Measurements from ENCODE around the gene MAP3K9. TPM values are rescaled to one million over a fixed set of nuclear protein-coding genes. Genes with fewer than 3 reads are reported as not detected.

The MAP3K9 gene
- total RNA-seq, 2 experiments from 2014 or later = 5.6 to 6.9 TPM

DNA sequence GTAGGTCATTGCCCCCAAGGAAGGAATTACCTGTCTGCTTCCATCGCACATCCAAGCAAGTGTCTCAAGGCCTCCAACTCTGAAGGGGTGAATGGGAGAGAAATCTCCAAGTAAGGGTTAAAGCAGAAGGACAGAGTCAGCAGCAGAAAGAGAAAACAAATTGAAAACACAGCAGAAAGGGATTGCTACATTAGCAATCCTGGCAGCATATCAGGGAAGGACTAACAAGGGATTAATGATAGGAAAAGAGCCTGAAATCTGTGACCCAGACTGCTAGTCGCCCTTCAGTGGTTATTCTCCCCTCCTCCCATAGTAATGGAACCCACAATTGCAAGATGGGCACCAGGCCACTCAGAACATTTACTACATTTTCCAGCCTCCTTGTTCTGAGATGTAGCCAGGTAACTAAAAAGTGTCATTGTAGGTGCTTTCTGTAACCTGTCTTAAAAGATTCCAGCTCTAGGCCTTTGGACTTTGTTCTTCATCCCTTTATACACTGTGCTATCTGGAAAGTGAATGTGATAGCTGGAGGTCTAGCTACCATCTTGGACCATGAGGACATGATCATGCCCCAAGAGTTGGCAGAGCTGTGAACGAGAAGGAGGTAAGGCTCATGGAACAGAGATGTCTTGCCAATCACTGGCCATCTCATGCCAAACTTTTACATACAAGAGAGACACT is 36.0 kb downstream of the MAP3K9 start:
- no peak for DNase-seq
- no peaks in the 10 kb centered on the region for H3K4me1 Mint-ChIP-seq (ENCODE audit: low read depth)
- H3K36me3 Mint-ChIP-seq (ENCODE audit: low read depth) = peaks cover 1% of the 10 kb centered on the region
- CTCF ChIA-PET = no interaction called here
- no peak overlapping the region for H3K27ac Mint-ChIP-seq
- no peaks in the 10 kb centered on the region for H3K27me3 Mint-ChIP-seq (ENCODE audit: low read depth)
- no peaks in the 10 kb centered on the region for H3K9me3 Mint-ChIP-seq
- no peak overlapping the region for H3K4me3 Mint-ChIP-seq
- intact Hi-C loops (cut with micrococcal nuclease) = no loop called here

DNA sequence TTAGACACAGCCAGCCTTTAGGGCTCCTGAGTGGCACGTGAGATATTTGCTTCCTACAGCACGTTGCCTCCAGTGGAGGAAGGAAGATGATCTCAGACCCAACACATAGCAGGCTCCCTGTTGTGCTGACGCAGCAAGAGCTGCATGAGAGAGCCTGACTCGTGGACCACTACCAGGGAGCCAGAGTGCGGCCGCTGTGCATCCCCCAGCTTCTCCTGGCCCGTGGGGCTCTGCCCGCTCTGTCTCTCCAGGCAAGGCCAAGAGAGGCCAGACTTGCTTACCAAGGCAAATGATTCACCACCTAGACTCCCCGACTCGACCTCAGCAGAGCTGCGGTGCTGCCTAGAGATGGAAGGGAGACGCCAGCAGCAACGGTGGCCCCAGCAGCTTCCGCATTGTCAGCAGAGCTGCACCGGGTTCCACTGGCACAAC is 37.5 kb downstream of the MAP3K9 start:
- CTCF ChIA-PET = interaction anchor here (1.1 kb wide), 1 partner anchor 12 kb away, joined by 3 read pairs; no protein-coding TSS in a partner anchor
- no peak overlapping the region for H3K4me3 Mint-ChIP-seq
- no peak for DNase-seq
- no peaks in the 10 kb centered on the region for H3K4me1 Mint-ChIP-seq (ENCODE audit: low read depth)
- H3K36me3 Mint-ChIP-seq (ENCODE audit: low read depth) = no peaks in the 10 kb centered on the region
- intact Hi-C loops (cut with micrococcal nuclease) = no loop called here
- no peak overlapping the region for H3K27ac Mint-ChIP-seq
- H3K9me3 Mint-ChIP-seq = no peaks in the 10 kb centered on the region
- H3K27me3 Mint-ChIP-seq (ENCODE audit: low read depth) = no peaks in the 10 kb centered on the region

DNA sequence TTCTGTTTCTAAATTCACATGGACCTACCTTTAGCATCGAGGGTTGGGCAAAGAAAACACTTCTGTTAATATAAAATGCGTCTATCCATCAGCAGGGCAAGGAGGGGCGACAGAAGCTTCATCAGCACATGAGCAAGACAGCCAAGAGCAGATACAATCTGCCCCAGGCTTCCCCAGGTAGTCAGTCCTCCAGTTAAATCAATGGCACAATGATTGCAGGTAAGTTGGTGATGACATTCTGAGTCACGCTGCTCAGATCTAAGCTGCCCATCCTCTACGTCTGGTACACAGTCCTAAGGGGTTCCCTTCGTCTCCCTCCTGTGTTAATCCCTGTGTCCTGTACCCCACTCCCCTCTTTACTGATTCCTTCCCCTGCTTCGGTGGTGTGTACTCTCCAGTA is 38.8 kb downstream of the MAP3K9 start:
- DNase-seq = no peak
- Mint-ChIP-seq H3K4me3 (no peak overlapping the region), H3K9me3 (no peaks in the 10 kb centered on the region), H3K36me3 (ENCODE audit: low read depth) (no peaks in the 10 kb centered on the region), H3K27me3 (ENCODE audit: low read depth) (no peaks in the 10 kb centered on the region), H3K27ac (no peak overlapping the region), H3K4me1 (ENCODE audit: low read depth) (no peaks in the 10 kb centered on the region)
- intact Hi-C loops (cut with micrococcal nuclease) = no loop called here
- CTCF ChIA-PET = no interaction called here

DNA sequence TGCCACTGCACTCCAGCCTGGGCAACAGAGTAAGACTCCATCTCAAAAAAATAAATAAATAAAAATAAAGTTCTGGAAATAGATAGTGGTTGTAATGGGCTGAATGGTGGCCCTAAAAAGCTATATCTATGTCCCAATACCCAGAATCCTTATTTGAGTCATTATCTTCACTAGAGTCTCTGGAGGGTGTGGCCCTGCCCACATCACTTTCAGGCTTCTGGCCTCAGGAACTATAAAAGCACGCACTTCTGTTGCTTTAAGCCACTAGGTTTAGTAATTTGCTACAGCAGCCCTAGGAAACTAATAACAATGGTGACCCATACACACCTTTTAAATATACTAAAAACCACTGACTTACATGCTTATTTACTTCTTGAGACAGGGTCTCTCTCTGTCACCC is 49.9 kb downstream of the MAP3K9 start:
- no peak overlapping the region for H3K27ac Mint-ChIP-seq
- H3K4me1 Mint-ChIP-seq (ENCODE audit: low read depth) = no peaks in the 10 kb centered on the region
- CTCF ChIA-PET = interaction anchor here (0.7 to 0.8 kb wide), 2 partner anchors 13 to 169 kb away, joined by 3 to 4 read pairs; no protein-coding TSS in a partner anchor
- H3K27me3 Mint-ChIP-seq (ENCODE audit: low read depth) = no peaks in the 10 kb centered on the region
- intact Hi-C loops (cut with micrococcal nuclease) = no loop called here
- peaks cover 5% of the 10 kb centered on the region for H3K36me3 Mint-ChIP-seq (ENCODE audit: low read depth)
- no peak for DNase-seq
- H3K9me3 Mint-ChIP-seq = no peaks in the 10 kb centered on the region
- H3K4me3 Mint-ChIP-seq = no peak overlapping the region

DNA sequence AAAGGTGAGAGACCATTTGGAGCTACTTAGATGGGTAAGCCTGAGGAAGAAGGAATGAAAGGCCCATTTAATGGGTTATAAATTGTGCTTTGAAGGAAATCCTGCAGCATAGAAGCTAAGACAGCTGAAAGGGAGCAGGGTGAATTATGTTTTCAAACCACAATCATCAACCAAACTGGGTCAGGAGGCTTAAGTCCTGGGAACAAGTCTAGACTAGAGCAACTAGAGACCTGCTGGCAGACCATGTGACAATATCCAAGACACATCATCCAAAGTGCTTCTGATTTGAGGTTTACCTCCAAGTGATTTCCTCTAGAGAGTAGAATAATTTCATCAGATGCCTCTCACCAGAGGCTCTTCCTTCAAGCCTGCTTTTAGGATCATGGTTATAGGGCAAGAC is 53.7 kb downstream of the MAP3K9 start:
- no peak overlapping the region for H3K4me3 Mint-ChIP-seq
- no peaks in the 10 kb centered on the region for H3K9me3 Mint-ChIP-seq
- no peak for DNase-seq
- intact Hi-C loops (cut with micrococcal nuclease) = no loop called here
- H3K36me3 Mint-ChIP-seq (ENCODE audit: low read depth) = peaks cover 4% of the 10 kb centered on the region
- H3K4me1 Mint-ChIP-seq (ENCODE audit: low read depth) = no peaks in the 10 kb centered on the region
- CTCF ChIA-PET = interaction anchor here (1.0 kb wide), 1 partner anchor 25 kb away, joined by 3 read pairs; no protein-coding TSS in a partner anchor
- H3K27me3 Mint-ChIP-seq (ENCODE audit: low read depth) = no peaks in the 10 kb centered on the region
- H3K27ac Mint-ChIP-seq = no peak overlapping the region

DNA sequence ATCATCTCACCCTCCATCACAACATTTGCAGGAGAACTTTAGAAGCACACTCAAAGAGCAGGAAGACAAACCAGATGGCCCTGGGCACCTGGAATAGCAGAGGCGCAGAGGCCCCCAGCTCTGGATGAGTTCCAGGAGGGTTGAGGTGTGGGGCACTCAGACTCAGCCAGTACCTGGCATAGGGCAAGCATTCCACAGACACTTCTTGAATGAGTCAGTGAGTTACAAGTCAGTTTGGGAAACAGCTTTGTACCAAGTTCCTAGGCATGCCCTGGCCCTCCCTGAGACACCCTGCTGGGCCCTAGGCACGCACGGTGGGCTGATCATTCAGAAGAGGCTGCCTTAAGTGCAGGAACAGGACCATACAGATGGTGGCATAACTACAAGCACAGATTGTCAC is 54.3 kb downstream of the MAP3K9 start:
- Mint-ChIP-seq H3K27me3 (ENCODE audit: low read depth) (no peaks in the 10 kb centered on the region), H3K9me3 (no peaks in the 10 kb centered on the region), H3K36me3 (ENCODE audit: low read depth) (peaks cover 2% of the 10 kb centered on the region), H3K27ac (no peak overlapping the region), H3K4me1 (ENCODE audit: low read depth) (no peaks in the 10 kb centered on the region), H3K4me3 (no peak overlapping the region)
- intact Hi-C loops (cut with micrococcal nuclease) = no loop called here
- CTCF ChIA-PET = interaction anchor here (1.0 kb wide), 1 partner anchor 26 kb away, joined by 3 read pairs; no protein-coding TSS in a partner anchor
- DNase-seq = no peak

DNA sequence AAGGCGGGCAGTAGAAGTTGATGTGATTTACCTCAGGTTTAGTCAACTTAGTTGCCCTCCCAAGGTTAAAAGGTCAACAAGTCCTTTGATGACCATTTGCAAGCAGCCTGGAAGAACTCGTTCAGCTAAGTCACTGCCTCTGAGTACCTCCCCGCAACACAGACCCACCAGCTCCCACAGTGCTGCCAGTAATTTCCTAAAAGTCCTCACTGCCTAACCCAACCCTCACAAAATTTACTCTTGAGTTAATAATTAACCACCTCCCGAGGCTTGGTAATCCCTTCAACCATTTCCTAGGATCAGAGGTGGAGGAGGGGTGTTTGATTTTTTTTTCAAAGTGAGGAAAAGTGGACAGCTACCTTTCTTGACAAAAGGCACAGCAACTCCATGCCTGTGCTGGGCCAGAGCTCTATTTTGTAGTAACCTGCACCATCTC is 55.8 kb downstream of the MAP3K9 start:
- Mint-ChIP-seq H3K36me3 (ENCODE audit: low read depth) (peaks cover 3% of the 10 kb centered on the region), H3K4me1 (ENCODE audit: low read depth) (no peaks in the 10 kb centered on the region), H3K4me3 (no peak overlapping the region), H3K9me3 (no peaks in the 10 kb centered on the region), H3K27ac (no peak overlapping the region), H3K27me3 (ENCODE audit: low read depth) (no peaks in the 10 kb centered on the region)
- intact Hi-C loops (cut with micrococcal nuclease) = no loop called here
- no peak for DNase-seq
- CTCF ChIA-PET = interaction anchor here (0.7 kb wide), 1 partner anchor 40 kb away, joined by 6 read pairs; no protein-coding TSS in a partner anchor

DNA sequence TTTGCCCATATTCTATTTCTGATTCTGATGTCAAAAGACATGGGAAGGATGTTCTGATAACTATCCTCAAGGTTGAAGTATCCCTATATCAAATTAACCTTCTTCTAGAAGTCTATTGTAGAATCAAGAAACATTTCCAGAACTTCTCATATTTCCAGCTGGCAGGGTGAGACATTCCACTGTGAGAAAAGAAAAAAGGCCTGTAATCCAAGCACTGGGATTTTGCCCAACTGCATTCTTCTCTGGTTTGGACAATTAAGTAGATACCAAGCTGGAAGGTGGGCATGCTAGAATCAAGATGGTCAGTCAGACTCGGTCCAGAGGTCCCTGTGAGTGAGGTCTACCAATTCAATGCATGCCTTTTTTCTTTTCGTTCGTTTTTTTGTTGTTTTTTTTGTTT is 60.9 kb downstream of the MAP3K9 start:
- Mint-ChIP-seq H3K27me3 (ENCODE audit: low read depth) (no peaks in the 10 kb centered on the region), H3K4me1 (ENCODE audit: low read depth) (no peaks in the 10 kb centered on the region), H3K9me3 (no peaks in the 10 kb centered on the region), H3K27ac (no peak overlapping the region), H3K4me3 (no peak overlapping the region), H3K36me3 (ENCODE audit: low read depth) (peaks cover 14% of the 10 kb centered on the region)
- CTCF ChIA-PET = no interaction called here
- DNase-seq = no peak
- intact Hi-C loops (cut with micrococcal nuclease) = no loop called here

DNA sequence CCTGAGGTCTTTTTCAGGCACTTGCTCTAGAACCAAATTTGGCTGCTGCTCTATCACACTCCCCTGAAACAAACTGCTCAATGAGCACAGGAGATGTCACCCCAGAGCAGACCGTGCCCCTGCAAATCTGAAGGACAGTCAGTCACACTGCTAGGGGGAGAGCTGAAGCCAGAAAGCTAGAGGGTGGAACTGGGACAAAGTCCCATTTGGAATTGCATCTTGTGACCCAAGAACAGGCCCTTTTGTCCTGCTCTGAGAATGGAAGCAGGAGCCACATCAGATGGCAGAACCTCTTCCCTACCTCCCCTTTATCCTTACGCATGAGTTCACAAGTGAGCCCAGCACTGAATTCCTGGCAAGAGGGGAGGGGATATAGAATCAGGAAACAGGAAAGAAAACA is 64.7 kb downstream of the MAP3K9 start:
- H3K4me1 Mint-ChIP-seq (ENCODE audit: low read depth) = no peaks in the 10 kb centered on the region
- peaks cover 17% of the 10 kb centered on the region for H3K36me3 Mint-ChIP-seq (ENCODE audit: low read depth)
- DNase-seq = no peak
- H3K9me3 Mint-ChIP-seq = no peaks in the 10 kb centered on the region
- H3K27ac Mint-ChIP-seq = no peak overlapping the region
- CTCF ChIA-PET = no interaction called here
- no peak overlapping the region for H3K4me3 Mint-ChIP-seq
- no peaks in the 10 kb centered on the region for H3K27me3 Mint-ChIP-seq (ENCODE audit: low read depth)
- intact Hi-C loops (cut with micrococcal nuclease) = no loop called here

DNA sequence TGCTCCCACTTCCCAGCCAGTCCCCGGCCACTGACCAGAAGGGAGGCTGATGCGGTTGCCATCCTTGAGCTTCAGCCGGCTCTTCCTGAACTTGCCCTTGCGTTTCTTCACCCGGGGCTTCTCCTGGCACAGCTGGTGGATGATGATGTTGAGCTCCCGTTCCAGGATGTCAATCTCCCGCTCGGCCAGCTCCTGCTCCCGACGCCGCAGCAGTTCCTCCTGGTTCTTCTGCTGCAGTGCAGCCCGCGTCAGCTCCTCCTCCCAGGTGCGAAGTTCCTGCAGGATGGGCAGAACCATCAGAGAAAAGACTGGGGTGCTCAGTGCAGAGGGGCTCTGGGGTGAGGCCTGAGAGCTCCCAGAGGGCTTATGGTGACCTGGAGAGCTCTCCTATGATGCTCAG is 67.0 kb downstream of the MAP3K9 start:
- Mint-ChIP-seq H3K4me3 (no peak overlapping the region), H3K27ac (no peak overlapping the region), H3K27me3 (ENCODE audit: low read depth) (no peaks in the 10 kb centered on the region), H3K36me3 (ENCODE audit: low read depth) (peaks cover 14% of the 10 kb centered on the region), H3K4me1 (ENCODE audit: low read depth) (no peaks in the 10 kb centered on the region), H3K9me3 (no peaks in the 10 kb centered on the region)
- intact Hi-C loops (cut with micrococcal nuclease) = no loop called here
- CTCF ChIA-PET = interaction anchor here (0.6 kb wide), 1 partner anchor 67 kb away, joined by 3 read pairs; the partner anchor contains the start of gene MAP3K9
- DNase-seq = no peak

DNA sequence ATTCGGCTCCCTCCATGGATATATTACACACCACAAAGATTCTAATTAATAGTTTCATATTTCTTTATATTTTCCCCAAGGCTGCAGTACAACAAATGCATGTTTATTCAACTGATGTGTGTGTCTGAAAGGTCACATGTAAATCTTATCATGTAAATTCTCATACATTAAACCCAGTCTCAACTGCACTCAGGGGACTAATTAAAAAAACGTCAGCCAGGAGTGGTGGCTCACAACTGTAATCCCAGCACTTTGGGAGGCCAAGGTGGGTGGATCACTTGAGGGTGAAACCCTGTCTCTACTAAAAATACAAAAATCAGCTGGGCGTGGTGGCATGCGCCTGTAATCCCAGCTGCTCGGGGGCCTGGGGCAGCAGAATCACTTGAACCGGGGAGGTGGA is 67.8 kb downstream of the MAP3K9 start:
- H3K4me3 Mint-ChIP-seq = no peak overlapping the region

DNA sequence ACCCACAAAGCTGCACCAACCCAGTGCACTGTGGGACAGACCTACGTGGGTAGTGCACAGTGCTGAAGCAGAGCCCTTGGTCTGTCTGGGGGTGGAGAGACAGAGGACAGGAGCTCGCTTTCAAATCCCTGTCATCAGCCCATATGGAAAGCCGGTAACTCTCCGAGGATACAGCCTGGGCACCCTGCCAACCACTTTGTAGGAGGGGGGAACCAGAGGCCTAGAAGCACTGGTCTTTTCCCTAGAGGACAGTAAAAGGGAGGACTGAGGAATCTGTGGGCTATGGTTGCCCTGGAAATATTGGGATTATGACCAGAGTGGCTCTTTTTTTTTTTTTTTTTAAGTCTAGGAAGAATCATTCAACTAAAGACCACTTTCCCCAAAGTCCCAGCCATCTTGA is 74.3 kb downstream of the MAP3K9 start:
- H3K36me3 Mint-ChIP-seq (ENCODE audit: low read depth) = peaks cover 18% of the 10 kb centered on the region
- no peaks in the 10 kb centered on the region for H3K4me1 Mint-ChIP-seq (ENCODE audit: low read depth)
- intact Hi-C loops (cut with micrococcal nuclease) = no loop called here
- CTCF ChIA-PET = no interaction called here
- H3K4me3 Mint-ChIP-seq = no peak overlapping the region
- no peak overlapping the region for H3K27ac Mint-ChIP-seq
- H3K9me3 Mint-ChIP-seq = no peaks in the 10 kb centered on the region
- no peak for DNase-seq
- no peaks in the 10 kb centered on the region for H3K27me3 Mint-ChIP-seq (ENCODE audit: low read depth)

More for the DNA sequence above, 67.8 kb downstream of the MAP3K9 start:
- DNase-seq = no peak
- Mint-ChIP-seq H3K36me3 (ENCODE audit: low read depth) (peaks cover 9% of the 10 kb centered on the region), H3K9me3 (no peaks in the 10 kb centered on the region), H3K27me3 (ENCODE audit: low read depth) (no peaks in the 10 kb centered on the region), H3K4me1 (ENCODE audit: low read depth) (no peaks in the 10 kb centered on the region), H3K27ac (no peak overlapping the region)
- intact Hi-C loops (cut with micrococcal nuclease) = no loop called here
- CTCF ChIA-PET = interaction anchor here (1.1 kb wide), 1 partner anchor 72 kb away, joined by 3 read pairs; no protein-coding TSS in a partner anchor

All from activated naive CD4-positive, alpha-beta T cell treated with anti-CD3 and anti-CD28 coated beads for 36 hours (primary cell).